Liver (tissue), 9 donors: ENCODE measurements around the gene SBNO1. TPM values are rescaled to one million over a fixed set of nuclear protein-coding genes. Genes with fewer than 3 reads are reported as not detected.

Experiments used
- DNase-seq: peaks from one replicate; pipeline ENCODE4 v3.0.0-alpha.2; 2017; ENCODE audit warnings: low spot score
- H3K27ac ChIP-seq, 2 donors: one replicate each; pipeline ENCODE4 v1.7.0; 2013; ENCODE audit warnings: inconsistent platforms in 2 of 2, low read length in 2 of 2, control low read depth in 1 of 2, low read depth in 1 of 2, mild to moderate bottlenecking in 1 of 2
- H3K27me3 ChIP-seq, 4 donors: one replicate each; pipeline versions ENCODE4 v1.6.1 to v1.7.0; 2013; ENCODE audit warnings: low read length in 3 of 4, inconsistent platforms in 1 of 4, mild to moderate bottlenecking in 1 of 4, moderate library complexity in 1 of 4; ENCODE audit not compliant: control insufficient read depth in 4 of 4, insufficient read depth in 4 of 4
- H3K36me3 ChIP-seq, 4 donors: one replicate each; pipeline versions ENCODE4 v1.6.1 to v1.7.0; 2013; ENCODE audit warnings: low read length in 3 of 4, mild to moderate bottlenecking in 3 of 4, low read depth in 1 of 4, moderate library complexity in 1 of 4; ENCODE audit not compliant: control insufficient read depth in 4 of 4, insufficient read depth in 3 of 4
- H3K4me1 ChIP-seq, 4 donors: one replicate each; pipeline versions ENCODE4 v1.6.1 to v1.7.0; 2013; ENCODE audit warnings: low read length in 3 of 4, mild to moderate bottlenecking in 3 of 4, moderate library complexity in 1 of 4; ENCODE audit not compliant: control insufficient read depth in 4 of 4, insufficient read depth in 4 of 4
- H3K4me3 ChIP-seq, 3 donors: one replicate each; pipeline versions ENCODE4 v1.6.1 to v1.7.0; 2013; ENCODE audit warnings: low read length in 3 of 3, control low read depth in 1 of 3, low read depth in 1 of 3, mild to moderate bottlenecking in 1 of 3
- H3K9ac ChIP-seq, 2 donors: one replicate each; pipeline ENCODE4 v1.7.0; 2013; ENCODE audit warnings: low read length in 2 of 2, mild to moderate bottlenecking in 2 of 2, moderate library complexity in 2 of 2, control low read depth in 1 of 2, low read depth in 1 of 2
- H3K9me3 ChIP-seq, 4 donors: one replicate each; pipeline versions ENCODE4 v1.6.1 to v1.7.0; 2013; ENCODE audit warnings: low read length in 3 of 4; ENCODE audit not compliant: control insufficient read depth in 4 of 4
- CTCF ChIP-seq: fragments of 150-350 bp; IDR thresholded peaks from 2 replicates; pipeline ENCODE4 v1.5.1; 2017; ENCODE audit warnings: improper control_type of control experiment, low read depth, low read length; ENCODE audit not compliant: missing input control
- EGR1 ChIP-seq, 2 donors: IDR thresholded peaks; 2 replicates each; pipeline ENCODE4 v1.6.1; 2016 to 2018; ENCODE audit warnings: antibody characterized with exemption in 2 of 2, low read depth in 2 of 2
- FOXA1 ChIP-seq: IDR thresholded peaks from 2 replicates; pipeline ENCODE4 v1.6.1; 2016; ENCODE audit warnings: antibody characterized with exemption
- FOXA2 ChIP-seq: IDR thresholded peaks from 2 replicates; pipeline ENCODE4 v1.6.1; 2016; ENCODE audit warnings: antibody characterized with exemption
- HNF4A ChIP-seq, 2 donors: conservative IDR thresholded peaks; 2 replicates each; pipeline ENCODE4 v1.6.1; 2016; ENCODE audit warnings: antibody characterized with exemption in 2 of 2, mild to moderate bottlenecking in 2 of 2
- HNF4G ChIP-seq: IDR thresholded peaks from 2 replicates; pipeline ENCODE4 v1.6.1; 2016; ENCODE audit warnings: antibody characterized with exemption
- JUND ChIP-seq, 2 donors: IDR thresholded peaks; 2 replicates each; pipeline ENCODE4 v1.6.1; 2016; ENCODE audit warnings: antibody characterized with exemption in 2 of 2
- MAX ChIP-seq: IDR thresholded peaks from 2 replicates; pipeline ENCODE4 v1.6.1; 2016; ENCODE audit warnings: antibody characterized with exemption
- NR2F2 ChIP-seq: IDR thresholded peaks from 2 replicates; pipeline ENCODE4 v1.6.1; 2016; ENCODE audit warnings: antibody characterized with exemption
- RAD21 ChIP-seq, 2 donors: IDR thresholded peaks; 2 replicates each; pipeline ENCODE4 v1.6.1; 2016; ENCODE audit warnings: antibody characterized with exemption in 2 of 2, mild to moderate bottlenecking in 2 of 2
- REST ChIP-seq: IDR thresholded peaks from 2 replicates; pipeline ENCODE4 v1.6.1; 2016; ENCODE audit warnings: antibody characterized with exemption, mild to moderate bottlenecking
- RXRA ChIP-seq, 2 donors: IDR thresholded peaks; 2 replicates each; pipeline ENCODE4 v1.6.1; 2017 to 2018; ENCODE audit warnings: antibody characterized with exemption in 2 of 2, mild to moderate bottlenecking in 1 of 2
- SP1 ChIP-seq: IDR thresholded peaks from 2 replicates; pipeline ENCODE4 v1.6.1; 2018; ENCODE audit warnings: antibody characterized with exemption, mild to moderate bottlenecking
- TAF1 ChIP-seq: conservative IDR thresholded peaks from 2 replicates; pipeline ENCODE4 v1.6.1; 2016; ENCODE audit warnings: antibody characterized with exemption, mild to moderate bottlenecking
- YY1 ChIP-seq: IDR thresholded peaks from 2 replicates; pipeline ENCODE4 v1.6.1; 2016; ENCODE audit warnings: antibody characterized with exemption, mild to moderate bottlenecking
- ZBTB33 ChIP-seq: IDR thresholded peaks from 2 replicates; pipeline ENCODE4 v1.6.1; 2016; ENCODE audit warnings: antibody characterized with exemption
- WGBS: extraction: QIAGEN DNeasy Blood & Tissue Kit; methylation state at CpG from one replicate; pipeline ENCODE4 v1.1.7; 2013; 5-methylcytosine and 5-hydroxymethylcytosine counted together
- polyA plus RNA-seq, 2 donors: library from polyadenylated mRNA; stranded (reverse) in 1 of 2; unstranded in 1 of 2; fragments of 200-250 nt in 1 of 2; fragments of >200 nt in 1 of 2; fragmentation: Nextera tagmentation in 1 of 2; extraction: Ambion mirVana in 1 of 2; gene quantifications; one replicate each; pipeline versions ENCODE4 v1.2.1 to v1.2.3, GENCODE V29; 2013 to 2015
- total RNA-seq, 2 donors: library from RNA; depleted of rRNA; stranded (reverse); fragments of >200 nt; gene quantifications; one replicate each; pipeline ENCODE4 v1.2.3, GENCODE V29; 2014
- donor health status: healthy.
- donor health status: healthy.
- donor health status: healthy.
- donor health status: healthy.
- donor health status: healthy.

SBNO1 gene
- total and polyA plus RNA-seq, 4 donors, result 4.0 to 19.8 (median 10.4) TPM

GRCh38 chr12:123270214-123271000 lies 94.2 kb downstream of the SBNO1 start:
- peaks cover 7 to 26% (median 12%) of the 10 kb centered on the region in 4 donors for H3K4me1 ChIP-seq
- peak overlapping the region in 1 of 2 donors; percentile 53 for H3K9ac ChIP-seq
- no peak for DNase-seq
- H3K36me3 ChIP-seq, result peaks cover 0 to 3% (median 0%) of the 10 kb centered on the region in 4 donors
- under 1% methylated on average over 51 of the region's 51 CpGs for WGBS
- H3K9me3 ChIP-seq, result no peaks in the 10 kb centered on the region
- TF ChIP-seq FOXA2 (no peak), HNF4G (no peak), YY1 (no peak), SP1 (no peak), FOXA1 (no peak), CTCF (no peak), EGR1 (IDR thresholded peaks at IDR 0.05; ENCODE audit: low read depth in 2 of 2) (no peak), REST (no peak)
- H3K27me3 ChIP-seq, result no peaks in the 10 kb centered on the region
- peak overlapping the region; percentile 47 to 48 for H3K27ac ChIP-seq
- H3K4me3 ChIP-seq, result peak overlapping the region; percentile 49 to 96 (median 63)

- Histone ChIP-seq H3K9me3 (no peaks in the 10 kb centered on the region), H3K9ac (peak overlapping the region in 1 of 2 donors; percentile 53), H3K27ac (peak overlapping the region; percentile 47 to 48), H3K27me3 (no peaks in the 10 kb centered on the region), H3K36me3 (peaks cover 0 to 3% (median 0%) of the 10 kb centered on the region in 4 donors), H3K4me1 (peaks cover 7 to 26% (median 12%) of the 10 kb centered on the region in 4 donors), H3K4me3 (peak overlapping the region in 2 of 3 donors; percentile 63 to 96)
- no peak for DNase-seq
- TF ChIP-seq SP1, result no peak
- no peak for TF ChIP-seq FOXA2
- no peak for TF ChIP-seq YY1
- no peak for TF ChIP-seq EGR1 (IDR thresholded peaks at IDR 0.05; ENCODE audit: low read depth in 2 of 2)
- TF ChIP-seq HNF4A (conservative IDR thresholded peaks at IDR 0.05), result no peak
- no peak for TF ChIP-seq TAF1
- TF ChIP-seq RXRA (IDR thresholded peaks at IDR 0.05), result no peak
- TF ChIP-seq NR2F2, result no peak
- no peak for TF ChIP-seq JUND (IDR thresholded peaks at IDR 0.05)
- no peak for TF ChIP-seq MAX
- TF ChIP-seq ZBTB33, result no peak
- TF ChIP-seq RAD21 (IDR thresholded peaks at IDR 0.05), result no peak
- TF ChIP-seq FOXA1, result no peak
- WGBS, result 19% methylated on average over 7 of the region's 7 CpGs
These were observed 94.8 kb downstream of the SBNO1 start for GRCh38 chr12:123269896-123270213.
